HG03521 (cell line): ENCODE data around the gene LYSMD4.
"Not testable (repeated sequence)": the region's sequence is repeated elsewhere in the genome, so short reads cannot be mapped to it uniquely, and the experiment has no call there.

ENCODE experiments used
- ATAC-seq: cut with Tn5 transposase; IDR thresholded peaks from one replicate; pipeline ENCODE4 v1.9.1; 2021; ENCODE audit warnings: mild to moderate bottlenecking, moderate library complexity; ENCODE audit not compliant: unreplicated experiment

LYSMD4 gene

DNA sequence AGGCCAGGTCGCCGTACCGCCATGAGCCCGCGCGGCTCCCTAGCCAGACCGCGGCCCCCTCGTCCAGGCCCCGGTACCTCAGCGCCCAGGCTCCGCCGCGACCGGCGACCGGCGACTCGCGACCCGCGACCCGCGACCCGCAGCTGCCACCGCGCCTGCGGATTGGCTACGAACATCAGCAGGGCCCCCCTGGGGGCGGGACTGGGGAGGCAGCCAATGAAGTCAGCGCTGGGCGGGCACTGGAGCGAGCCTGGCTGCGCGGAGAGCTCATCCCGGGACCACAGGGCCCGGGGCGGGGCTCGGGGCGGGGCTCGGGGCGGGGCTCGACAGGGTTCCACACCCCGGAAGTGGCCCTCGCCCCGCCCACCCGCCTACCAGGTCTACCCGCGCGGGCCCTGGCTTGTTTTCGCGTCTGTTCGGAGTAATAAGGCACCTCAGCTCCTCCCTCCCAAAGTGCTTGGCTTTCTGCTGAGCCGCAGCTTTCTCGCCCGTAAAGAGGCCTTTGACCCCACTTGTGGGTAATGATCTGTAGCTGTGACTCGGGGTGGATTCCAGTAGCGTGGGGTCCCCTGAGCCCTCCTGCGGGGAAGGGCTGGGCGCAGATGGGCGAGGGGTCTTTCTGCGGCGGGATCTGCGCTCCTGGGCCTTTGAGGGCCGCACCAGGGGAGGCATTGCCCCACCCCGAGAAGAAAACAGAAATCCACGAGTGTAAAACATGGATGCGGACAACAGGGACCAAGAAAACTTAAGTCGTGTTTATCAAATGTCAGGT is at the start of gene LYSMD4:
TSS of gene LYSMD4 (minus strand) at position 170 of the 772 bp plus-strand sequence. CDS start 1,438 bp downstream, outside the sequence.
- peak; percentile 99 for ATAC-seq

DNA sequence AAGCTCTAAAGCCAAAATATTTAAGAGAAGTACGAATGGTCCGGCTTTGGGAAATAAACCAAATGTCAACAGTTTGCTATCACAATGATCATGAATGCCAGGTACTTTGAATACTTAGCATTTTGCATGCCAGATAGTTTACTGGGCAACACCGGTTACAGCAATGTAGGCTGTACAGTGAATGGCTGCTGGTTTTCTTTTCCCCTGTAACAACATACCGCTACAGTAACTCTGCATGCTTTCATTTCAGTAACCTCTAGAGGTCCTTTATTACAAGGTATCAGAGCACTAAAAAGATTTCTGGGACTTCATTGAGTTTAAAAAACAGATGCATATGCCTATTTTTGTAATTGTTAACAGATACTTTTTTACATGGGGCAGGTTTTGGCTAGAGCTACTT is 48.8 kb upstream of the LYSMD4 start:
- not testable (repeated sequence) for ATAC-seq

DNA sequence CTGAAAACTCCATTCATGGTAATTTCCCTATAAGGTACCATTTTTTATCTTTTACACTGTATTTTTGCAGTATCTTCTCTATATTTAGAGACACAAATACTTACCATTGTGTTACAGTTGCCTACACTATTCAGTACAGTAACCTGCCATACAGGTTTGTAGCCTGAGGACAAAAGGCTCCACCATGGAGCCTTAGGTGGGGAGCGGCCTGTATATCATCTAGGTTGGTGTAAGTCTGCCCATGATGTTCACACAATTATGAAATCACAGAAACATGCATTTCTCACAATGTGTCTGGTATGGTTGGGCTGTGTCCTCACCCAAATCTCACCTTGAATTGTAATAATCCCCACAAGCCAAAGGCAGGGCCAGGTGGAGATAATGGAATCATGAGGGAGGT is 43.9 kb upstream of the LYSMD4 start:
- no peak for ATAC-seq

DNA sequence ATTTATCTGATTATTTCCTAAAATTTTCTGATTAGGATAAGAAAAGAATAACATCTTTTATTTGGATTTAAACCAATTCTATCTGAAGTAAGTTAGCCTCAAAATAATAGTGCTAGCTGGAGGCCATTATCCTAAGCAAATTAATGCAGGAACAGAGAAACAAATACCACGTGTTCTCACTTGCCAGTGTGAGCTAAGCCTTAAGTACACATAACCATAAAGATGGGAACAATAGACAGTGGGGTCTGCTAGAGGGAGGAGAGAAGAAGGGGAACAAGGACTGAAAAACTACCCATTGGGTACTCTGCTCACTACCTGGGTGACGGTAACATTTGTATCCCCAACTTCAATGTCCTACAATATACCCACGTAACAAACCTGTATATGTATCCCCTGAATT is 31.3 kb upstream of the LYSMD4 start:
- ATAC-seq, result no peak

DNA sequence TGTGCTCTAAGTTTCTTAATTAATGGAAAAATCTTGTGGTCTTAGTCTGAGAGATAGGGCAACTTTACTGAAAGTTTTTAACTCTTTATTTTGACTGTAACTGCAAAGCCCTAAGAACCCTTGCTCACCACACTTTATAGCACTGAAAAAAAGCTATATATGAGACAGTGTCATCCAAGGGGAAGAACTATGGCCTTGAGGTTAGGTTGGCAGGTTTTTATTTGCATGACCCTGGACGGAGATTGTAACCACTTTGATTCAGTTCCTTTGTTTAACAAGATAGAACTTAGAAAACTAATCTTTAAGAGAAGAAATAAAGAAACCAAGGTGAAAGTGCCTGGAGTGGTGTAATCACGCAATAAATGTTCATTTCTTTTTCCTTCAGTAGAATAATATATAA is 30.6 kb upstream of the LYSMD4 start:
- no peak for ATAC-seq

DNA sequence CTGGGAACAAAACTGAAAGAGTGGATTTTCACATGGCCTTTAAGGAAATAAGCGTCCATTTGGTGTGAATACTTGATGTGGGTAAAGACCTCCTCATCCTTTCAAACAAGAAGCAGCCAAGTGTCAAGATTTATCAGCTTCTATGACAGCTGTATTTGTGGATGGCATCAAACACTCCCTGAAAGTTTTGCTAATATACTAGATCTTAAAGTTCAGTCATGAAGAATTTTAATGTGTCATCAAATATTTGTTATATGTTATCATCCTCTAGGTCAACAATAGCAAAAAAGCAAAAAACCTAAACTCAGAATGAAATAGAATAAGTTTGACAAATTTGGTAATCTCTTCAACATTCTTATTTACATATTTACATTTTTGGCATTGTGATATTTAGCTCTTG is 29.1 kb upstream of the LYSMD4 start:
- no peak for ATAC-seq

DNA sequence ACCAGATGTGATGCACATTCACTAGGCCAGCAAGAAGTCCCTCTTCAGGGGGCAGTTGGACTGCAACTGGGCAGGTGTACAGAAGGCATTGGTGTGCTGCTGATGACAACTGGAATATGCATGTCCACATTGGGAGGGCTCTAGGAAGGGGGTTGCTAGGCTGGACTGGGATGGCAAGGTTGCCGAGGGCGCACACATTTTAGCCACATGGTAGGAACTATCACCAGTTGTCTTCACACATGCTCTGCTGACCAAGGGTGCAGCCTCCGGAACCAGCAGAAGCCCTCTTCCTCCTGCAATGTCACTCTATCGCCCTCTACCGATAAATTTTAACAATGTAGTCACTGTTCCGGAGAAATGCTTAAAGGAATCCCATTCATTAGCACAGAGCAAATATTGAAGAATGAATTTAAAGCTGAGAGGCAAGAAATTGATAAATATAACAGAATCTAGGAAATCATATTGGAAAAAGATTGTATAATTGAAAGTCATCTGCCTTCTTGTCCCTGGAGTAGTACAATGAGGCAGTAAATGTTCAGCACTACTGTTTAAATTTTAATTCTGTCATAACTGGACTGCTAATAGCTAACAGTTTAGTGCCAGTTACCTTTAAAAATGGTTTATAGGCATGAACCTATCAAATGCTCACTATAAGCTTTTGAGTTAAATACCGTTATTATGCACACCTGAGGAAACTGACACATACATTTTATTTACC is 22.6 kb upstream of the LYSMD4 start:
- ATAC-seq, result peak; percentile 84

DNA sequence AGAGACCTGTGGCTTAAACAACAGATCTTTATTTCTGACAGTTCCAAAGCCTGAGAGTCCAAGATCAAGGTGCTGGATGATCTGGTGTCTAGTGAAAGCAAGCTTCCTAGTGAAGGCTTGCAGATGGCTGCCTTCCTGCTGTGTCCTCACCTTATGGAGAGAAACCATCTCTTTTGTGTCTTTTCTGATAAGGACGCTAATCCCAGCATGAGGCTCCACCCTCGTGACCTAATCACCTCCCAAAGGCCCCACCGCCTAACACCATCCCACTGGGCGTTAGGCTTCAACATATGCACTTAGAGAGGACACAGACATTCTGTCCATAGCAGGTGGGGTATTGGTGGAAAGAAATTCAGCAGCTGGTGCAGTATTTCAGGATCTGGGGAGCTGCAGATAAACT is 19.8 kb upstream of the LYSMD4 start:
- no peak for ATAC-seq

DNA sequence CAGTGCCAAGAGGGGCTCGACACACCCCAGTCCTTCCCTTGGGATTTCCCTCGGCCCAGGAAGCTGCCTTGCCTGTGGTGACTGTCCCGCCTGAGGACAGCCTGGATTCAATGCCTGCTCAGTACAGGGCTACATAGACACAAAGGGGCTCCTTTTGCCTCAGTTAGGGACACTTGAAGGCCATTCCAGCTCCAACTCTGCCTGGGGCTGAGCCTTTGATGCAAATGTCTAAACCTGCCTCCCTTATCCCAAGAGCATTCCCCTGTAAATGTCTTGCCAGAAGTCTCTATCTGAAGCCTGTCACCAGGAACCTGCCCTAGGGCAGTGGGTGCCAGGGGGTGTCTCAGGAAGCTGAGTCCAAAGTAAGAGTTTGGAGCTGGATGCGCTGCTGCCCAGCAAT is 19.3 kb upstream of the LYSMD4 start:
- ATAC-seq, result no peak

DNA sequence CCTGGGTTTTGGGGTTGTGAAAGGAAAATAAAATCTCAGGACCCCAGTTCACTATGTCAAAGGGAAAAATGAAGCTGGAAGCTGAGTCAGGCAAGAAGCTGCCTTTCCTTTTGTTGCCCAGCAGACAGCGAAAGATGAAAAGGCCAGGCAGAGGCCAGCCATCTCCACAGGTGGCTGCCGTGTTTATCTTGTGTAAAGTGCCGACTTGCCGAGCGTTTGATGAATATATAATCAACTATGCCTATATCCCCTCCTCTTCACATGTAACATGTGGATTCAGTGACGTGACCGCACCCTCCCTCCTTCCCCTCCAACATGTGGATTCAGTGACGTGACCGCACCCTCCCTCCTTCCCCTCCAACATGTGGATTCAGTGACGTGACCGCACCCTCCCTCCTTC is 17.1 kb upstream of the LYSMD4 start:
- not testable (repeated sequence) for ATAC-seq

DNA sequence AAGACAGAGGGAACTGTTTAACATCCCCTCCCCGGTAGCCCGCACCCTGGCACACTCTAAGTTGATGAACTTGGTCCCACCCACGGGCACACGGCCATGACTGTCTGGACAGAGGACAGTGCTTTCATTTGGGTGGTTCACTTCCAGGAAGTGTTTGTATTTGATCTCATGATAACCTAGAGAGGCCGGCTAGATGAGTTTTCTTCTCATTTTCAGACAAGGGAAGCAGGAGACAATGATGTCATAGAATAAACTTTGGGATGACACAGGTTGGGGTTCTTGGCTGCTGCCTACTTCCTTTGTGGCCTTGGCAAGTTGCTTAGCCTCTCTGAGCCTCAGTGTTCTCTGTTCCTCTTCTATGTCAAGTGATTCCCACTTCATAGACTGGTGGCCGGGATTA is 16.1 kb upstream of the LYSMD4 start:
- ATAC-seq, result no peak

DNA sequence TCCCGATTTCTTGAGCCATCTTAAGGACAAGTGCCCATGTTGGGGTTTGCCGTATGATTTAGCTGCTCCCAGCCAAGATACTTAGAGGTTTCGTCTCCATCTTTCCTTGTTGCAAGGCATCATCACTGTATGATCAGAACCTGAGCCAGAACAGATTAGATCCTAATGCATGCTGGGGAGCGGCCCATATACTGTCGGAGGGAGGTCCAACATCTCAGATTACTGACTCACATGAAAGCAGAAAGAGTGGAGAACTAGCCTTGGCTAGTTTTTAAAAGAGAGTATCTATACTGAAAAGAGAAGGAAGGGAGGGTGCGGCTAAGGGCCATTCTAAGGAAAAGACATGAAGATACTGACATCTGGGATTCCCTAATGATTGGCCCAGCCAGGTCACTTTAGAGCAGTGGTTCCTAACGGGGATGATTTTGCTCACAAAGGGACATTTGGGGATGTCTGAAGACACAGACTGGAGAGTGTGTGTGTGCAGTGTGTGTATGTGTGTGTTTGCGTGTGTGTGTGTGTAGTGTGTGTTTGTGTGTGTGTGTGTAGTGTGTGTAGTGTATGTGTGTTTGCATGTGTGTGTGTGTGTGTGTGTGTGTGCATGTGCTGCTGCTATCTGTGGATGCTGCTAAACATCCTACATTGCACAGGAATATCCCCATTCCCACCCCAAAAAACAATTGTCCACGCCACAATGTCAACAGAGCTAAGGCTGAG is 12.3 kb upstream of the LYSMD4 start:
- ATAC-seq, result no peak

DNA sequence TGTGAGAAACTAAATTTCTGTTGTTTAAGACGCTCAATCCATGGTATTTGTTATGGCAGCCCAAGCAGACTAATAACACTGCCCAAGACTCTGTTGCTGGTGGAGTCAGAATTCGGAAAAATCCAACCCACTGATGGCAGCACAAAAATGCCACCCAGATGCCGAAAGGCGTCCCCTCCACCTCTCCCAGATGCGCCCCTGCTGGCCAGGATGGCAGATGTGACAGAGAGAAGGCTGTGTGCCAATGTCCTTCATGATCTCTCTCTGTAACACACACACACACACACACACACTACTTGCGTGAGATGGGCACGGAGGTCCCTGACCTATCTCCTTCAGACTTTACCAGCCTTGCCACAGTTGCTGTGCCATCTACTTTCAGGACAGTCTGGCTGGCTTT is 10.9 kb upstream of the LYSMD4 start:
- ATAC-seq, result no peak

DNA sequence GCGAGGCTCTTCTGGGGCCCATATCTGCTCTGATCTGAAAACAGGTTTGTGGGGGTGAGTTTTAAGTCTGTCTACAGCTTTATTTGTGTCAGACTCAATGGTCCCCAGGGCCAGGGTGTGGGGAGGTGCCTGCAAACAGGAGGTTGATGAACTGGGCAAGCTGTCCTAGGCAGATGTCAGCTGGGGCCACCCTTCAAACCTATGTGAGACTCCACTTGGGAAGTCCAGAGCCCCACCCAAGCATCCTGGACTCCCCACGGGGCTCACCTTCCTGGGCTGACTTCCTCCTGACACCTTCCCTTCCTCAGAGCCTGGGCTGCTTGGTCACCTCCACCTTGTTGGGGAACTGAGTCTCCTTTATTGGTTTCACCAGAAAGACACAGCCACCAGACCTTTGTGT is 8.6 kb upstream of the LYSMD4 start:
- no peak for ATAC-seq

DNA sequence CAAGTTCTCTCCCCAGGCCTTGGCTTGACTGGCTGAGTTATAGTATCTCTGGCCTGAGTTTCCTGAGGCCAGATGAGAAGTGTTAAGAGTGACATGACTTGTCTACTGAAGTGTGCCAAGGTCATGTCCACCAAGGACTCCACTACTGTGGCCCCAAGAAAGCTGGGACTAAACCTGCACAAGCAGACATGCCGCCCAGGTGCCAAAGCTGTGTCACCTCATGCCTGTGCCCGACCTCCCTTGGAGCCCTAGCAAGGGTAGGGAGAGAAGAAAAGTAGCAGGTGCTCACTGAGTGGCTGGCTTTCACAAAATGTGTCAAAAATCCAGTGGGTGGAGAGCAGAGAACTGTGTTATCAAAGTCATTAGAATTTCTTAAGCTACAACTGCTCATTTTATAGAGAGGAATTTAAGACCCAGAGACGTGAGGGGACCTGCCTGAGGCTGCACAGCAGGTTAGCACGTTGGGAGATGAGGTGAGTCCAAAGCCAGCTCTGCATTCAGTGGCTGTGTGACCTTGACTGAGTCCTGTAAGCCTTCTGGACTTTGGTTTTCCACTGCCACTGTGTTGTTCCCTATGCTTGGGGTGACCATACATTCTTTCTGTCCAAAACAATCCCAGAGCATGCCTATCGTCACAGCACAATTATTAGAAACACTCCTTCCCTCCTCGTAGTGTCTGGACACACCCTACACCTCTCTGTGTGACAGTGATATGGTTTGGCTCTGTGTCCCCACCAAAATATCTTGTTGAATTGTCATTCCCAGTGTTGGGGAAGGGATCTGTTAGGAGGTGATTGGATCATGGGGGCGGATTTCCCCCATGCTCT is 5.0 kb upstream of the LYSMD4 start:
- no peak for ATAC-seq

DNA sequence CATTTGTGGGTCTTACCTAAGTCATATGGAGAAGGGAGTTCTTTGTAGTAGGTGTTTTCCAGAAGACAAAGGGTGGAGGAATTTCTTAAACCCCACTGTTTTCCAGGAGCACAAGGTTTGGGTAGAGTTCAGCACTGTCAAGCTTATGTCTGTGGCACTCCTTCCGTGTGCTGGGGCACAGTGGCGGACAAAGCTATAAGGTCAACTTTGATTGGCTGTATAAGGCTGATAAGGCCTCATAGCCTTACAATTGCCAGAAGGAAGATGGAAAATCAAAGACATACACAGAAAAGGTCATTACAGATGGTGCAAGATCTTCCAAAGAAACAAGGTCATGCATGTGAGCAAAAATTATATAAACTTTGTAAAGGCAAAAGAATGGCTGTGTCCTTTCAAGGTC is 3.5 kb upstream of the LYSMD4 start:
- ATAC-seq, result no peak

DNA sequence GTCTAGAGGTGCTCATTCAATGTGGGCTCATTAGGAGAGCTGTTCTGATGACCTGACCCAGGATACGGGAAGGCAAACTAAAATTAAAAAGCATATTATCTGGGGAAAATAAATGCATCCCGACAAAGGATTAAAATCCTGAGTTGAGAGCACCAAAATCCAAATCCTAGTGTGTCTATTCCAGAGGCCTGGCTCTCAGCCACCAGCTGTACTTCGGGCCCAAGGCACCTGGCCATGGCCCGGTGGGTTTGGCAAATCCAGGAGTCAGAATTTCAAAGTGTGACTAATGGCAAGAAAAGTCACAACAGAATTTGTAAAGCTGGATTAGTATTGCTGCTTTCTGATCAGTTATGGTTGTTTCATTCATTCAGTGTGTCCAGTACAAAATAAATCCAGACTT is 2.6 kb upstream of the LYSMD4 start:
- ATAC-seq, result no peak

DNA sequence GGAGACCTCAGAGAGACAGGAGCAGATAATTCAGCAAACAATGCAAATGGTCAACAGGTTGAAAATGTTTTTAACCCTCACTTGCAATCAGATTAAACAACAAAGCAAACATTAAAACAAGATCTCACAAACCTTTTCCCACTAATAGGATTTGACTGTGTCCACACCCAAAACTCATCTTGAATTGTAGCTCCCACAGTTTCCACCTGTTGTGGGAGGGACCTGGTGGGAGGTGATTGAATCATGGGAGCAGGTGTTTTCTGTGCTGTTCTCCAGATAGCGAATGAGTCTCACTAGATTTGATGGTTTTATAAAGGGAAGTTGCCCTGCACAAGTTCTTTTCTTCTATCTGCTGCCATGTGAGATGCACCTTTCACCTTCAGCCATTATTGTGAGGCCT is 1.3 kb upstream of the LYSMD4 start:
- no peak for ATAC-seq

DNA sequence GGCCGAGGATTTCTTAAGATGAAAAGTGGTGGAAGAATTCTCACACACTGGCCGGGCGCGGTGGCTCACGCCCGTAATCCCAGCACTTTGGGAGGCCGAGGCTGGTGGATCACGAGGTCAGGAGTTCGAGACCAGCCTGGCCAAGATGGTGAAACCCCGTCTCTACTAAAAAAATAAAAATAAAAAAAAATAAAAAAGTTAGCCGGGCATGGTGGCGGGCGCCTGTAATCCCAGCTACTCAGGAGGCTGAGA is 729 bp upstream of the LYSMD4 start:
- not testable (repeated sequence) for ATAC-seq

DNA sequence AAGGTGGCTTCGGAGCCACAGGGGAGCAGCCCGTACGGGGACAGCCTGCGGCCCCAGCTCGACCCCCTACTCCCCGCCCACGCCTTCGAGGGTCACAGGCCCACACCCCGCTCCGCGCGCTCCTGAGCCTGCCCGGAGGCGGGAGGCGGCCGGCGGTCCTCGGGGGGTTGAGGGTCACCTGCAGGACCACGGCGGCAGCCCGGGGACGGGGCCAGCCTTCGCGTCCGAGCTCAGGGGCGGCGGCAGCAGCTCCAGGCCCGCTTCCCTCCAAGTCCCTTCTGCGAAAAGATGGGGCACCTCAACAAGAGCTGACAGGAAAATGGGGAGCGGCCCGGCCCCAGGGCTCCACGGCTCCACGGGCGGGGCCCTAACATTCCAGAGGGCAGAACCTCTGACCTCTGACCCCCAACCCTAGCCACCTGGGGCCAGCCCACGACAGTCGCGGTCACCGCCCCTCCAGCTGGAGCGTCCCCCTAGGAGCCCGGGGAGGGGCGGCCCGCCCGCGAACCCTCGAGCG is 428 bp downstream of the LYSMD4 start:
- ATAC-seq, result no peak

DNA sequence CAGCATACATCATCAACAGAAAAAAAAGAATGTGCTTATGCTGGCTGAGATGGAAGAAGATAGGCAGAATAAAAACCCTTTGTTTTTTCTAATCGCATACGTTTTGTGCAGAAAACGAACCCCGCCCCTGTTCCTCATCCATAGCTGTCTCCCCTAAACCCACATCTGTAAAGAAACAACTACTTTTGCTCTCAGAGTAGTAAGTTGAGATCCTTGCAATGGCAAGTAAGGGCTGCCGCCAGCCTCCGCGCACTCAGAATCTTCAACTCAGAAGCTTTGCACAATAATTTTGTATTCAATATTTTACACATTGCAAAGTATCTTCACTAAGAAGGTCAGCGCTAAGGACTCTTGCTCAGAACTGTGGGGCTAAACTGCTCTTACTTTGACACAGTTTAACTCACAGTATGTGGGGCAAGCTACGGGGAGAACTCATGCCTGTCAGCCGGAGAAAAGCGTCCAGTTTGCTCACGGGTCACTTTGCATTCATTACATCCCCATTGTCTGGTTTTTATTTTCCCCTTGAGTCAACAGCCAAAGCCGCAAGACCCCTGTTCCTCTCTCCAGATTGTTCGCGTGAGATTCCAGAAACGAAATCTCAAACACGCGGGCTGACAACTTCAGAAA is 1.0 kb downstream of the LYSMD4 start:
- ATAC-seq, result no peak
